ENCODE measurements around the gene TBC1D22A. TPM values are rescaled to one million over a fixed set of nuclear protein-coding genes. Genes with fewer than 3 reads are reported as not detected.
A peak's percentile ranks its signal among the peaks of the same experiment; 100 is the strongest.

Gene TBC1D22A
- total RNA-seq, 1 donor from 2014 or later, result 14.3 TPM

DNA sequence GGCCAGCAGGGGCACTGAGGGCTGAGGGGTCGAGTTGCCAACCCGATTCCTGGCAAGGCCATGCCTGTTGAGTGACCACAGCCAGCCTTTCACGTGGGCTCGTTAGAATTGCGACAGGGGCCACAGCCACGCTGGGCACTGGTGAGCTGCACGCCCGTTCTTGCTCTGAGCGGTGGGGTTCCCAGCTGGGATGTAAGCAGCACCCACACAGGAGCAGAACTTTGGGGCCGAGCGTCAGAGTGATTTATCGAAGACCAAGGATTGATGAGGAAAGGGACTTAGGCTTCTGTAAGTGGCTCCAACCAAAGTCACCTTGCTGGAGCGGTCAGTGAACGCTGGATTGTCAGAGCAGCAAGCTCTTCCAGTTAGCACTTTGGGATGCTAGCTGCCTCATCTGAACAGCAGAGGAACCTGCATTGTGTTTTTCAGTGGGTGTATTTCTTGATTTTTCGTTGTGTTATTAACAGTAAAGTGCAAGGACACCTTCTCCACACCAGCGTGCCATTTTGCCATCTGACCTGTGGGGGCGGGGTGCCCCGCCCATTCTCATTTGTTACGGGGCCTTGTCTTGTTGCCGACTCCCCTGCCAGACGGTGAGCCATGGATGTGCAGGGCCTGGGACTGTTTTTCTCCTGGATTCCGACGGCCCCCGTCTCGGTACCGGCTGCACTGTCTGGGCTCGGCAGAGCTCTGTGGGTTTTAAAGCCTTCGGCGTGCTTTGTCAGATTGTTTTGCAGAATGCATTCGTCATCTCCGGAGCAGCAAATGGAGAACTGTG lies 202.5 kb downstream of the TBC1D22A start:
- Mint-ChIP-seq H3K4me3 (no peak overlapping the region), H3K36me3 (ENCODE audit: low read depth) (no peaks in the 10 kb centered on the region), H3K4me1 (peaks cover 2% of the 10 kb centered on the region), H3K27ac (ENCODE audit: unreplicated experiment) (peak overlapping the region; percentile 57), H3K27me3 (ENCODE audit: low read depth) (no peaks in the 10 kb centered on the region), H3K9me3 (no peaks in the 10 kb centered on the region)
- TF ChIP-seq, protein P1, sequence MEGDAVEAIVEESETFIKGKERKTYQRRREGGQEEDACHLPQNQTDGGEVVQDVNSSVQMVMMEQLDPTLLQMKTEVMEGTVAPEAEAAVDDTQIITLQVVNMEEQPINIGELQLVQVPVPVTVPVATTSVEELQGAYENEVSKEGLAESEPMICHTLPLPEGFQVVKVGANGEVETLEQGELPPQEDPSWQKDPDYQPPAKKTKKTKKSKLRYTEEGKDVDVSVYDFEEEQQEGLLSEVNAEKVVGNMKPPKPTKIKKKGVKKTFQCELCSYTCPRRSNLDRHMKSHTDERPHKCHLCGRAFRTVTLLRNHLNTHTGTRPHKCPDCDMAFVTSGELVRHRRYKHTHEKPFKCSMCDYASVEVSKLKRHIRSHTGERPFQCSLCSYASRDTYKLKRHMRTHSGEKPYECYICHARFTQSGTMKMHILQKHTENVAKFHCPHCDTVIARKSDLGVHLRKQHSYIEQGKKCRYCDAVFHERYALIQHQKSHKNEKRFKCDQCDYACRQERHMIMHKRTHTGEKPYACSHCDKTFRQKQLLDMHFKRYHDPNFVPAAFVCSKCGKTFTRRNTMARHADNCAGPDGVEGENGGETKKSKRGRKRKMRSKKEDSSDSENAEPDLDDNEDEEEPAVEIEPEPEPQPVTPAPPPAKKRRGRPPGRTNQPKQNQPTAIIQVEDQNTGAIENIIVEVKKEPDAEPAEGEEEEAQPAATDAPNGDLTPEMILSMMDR (conservative IDR thresholded peaks at IDR 0.05), result no peak
- no peak for DNase-seq (ENCODE audit: low read depth, low spot score)

DNA sequence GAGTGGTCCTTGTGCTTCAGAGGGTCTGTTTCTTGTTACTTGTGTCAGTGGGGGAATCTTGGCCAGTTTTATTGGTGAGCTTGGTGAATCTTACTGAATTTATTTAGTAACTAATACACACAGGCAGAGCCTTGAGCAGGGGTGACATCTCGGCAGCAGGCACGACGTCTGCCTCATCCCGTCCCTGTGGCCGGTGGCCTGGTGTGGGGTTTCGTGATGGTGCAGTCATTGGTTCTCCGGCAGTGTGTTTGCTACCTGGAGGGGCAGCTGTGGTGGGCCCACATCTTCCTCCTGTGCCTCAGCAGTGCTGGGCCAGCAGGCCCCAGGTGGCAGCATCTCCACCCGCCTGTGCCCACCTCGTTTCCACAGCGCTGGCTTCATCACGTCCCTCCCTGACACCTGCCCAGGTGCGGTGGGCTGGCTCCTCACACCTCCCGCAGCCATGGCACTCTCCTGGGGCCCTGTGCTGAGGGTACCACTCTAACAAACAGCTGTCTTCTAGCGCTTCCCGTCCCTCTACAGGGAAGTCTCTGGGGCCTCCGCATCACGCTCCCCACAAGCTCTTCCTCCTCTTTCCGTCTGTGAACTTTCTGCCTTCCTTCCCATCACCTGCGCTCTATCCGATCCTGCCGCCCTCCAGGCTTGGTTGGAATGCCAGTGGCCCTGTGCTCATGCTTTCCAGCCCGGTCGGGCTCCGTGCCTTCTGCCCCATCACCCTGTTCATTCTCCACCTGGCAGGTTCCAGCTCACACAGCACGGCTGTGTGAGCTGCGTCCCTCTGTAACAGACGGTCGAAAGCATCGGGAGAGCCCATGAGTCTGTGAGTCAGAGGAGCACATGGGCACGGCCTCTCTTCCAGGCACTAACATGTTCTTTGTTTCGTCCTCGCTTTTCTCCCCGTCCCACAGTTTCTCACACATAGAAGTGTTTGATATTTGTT lies 203.4 kb downstream of the TBC1D22A start:
- no peaks in the 10 kb centered on the region for H3K36me3 Mint-ChIP-seq (ENCODE audit: low read depth)
- TF ChIP-seq, protein P1 (conservative IDR thresholded peaks at IDR 0.05), result no peak
- H3K4me1 Mint-ChIP-seq, result peaks cover 11% of the 10 kb centered on the region
- no peak for DNase-seq (ENCODE audit: low read depth, low spot score)
- H3K9me3 Mint-ChIP-seq, result no peaks in the 10 kb centered on the region
- H3K4me3 Mint-ChIP-seq, result no peak overlapping the region
- H3K27me3 Mint-ChIP-seq (ENCODE audit: low read depth), result no peaks in the 10 kb centered on the region
- no peak overlapping the region for H3K27ac Mint-ChIP-seq (ENCODE audit: unreplicated experiment)

DNA sequence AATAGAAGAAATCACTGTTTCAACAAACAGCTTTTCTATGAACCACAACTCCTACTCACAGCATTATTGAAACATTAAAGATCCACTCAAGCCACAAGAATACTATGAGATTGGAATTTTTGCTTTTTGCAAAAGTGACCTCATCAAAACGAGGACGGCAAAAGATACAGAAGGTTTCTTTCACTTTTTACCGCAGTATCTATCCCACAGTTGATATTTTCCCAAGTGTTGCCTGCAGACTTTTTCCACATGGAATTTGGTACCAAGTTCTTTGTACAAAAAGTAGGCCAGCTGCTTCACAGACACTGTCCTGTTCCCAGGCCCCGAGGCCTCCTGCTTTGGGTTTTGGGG lies 204.0 kb downstream of the TBC1D22A start:
- H3K4me1 Mint-ChIP-seq, result peaks cover 18% of the 10 kb centered on the region
- H3K9me3 Mint-ChIP-seq, result no peaks in the 10 kb centered on the region
- H3K36me3 Mint-ChIP-seq (ENCODE audit: low read depth), result no peaks in the 10 kb centered on the region
- no peak overlapping the region for H3K4me3 Mint-ChIP-seq
- DNase-seq (ENCODE audit: low read depth, low spot score), result no peak
- H3K27me3 Mint-ChIP-seq (ENCODE audit: low read depth), result no peaks in the 10 kb centered on the region
- TF ChIP-seq, protein P1 (conservative IDR thresholded peaks at IDR 0.05), result no peak
- no peak overlapping the region for H3K27ac Mint-ChIP-seq (ENCODE audit: unreplicated experiment)

DNA sequence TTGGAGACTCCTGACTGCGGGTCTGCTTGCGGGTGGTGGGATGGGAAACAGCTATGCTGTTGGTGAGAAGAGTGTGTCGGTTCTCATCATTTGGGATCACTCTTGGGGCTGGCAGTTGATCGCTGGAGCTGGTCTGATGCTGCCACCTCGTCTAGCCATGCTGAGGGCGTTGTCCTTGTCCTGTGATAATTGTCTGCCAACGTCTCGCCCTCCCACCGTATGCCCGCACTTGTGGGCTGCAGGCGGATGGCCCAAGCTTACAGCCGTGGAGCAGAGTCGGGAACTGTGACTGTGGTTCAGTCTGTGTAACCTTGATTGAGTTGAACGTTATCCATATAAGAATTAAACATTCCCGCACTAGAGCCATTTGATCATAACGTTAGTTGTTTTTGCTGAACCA lies 204.4 kb downstream of the TBC1D22A start:
- H3K27ac Mint-ChIP-seq (ENCODE audit: unreplicated experiment), result no peak overlapping the region
- H3K4me1 Mint-ChIP-seq, result peaks cover 18% of the 10 kb centered on the region
- H3K36me3 Mint-ChIP-seq (ENCODE audit: low read depth), result no peaks in the 10 kb centered on the region
- H3K9me3 Mint-ChIP-seq, result no peaks in the 10 kb centered on the region
- no peak for DNase-seq (ENCODE audit: low read depth, low spot score)
- no peak overlapping the region for H3K4me3 Mint-ChIP-seq
- TF ChIP-seq, protein P1 (conservative IDR thresholded peaks at IDR 0.05), result no peak
- no peaks in the 10 kb centered on the region for H3K27me3 Mint-ChIP-seq (ENCODE audit: low read depth)

DNA sequence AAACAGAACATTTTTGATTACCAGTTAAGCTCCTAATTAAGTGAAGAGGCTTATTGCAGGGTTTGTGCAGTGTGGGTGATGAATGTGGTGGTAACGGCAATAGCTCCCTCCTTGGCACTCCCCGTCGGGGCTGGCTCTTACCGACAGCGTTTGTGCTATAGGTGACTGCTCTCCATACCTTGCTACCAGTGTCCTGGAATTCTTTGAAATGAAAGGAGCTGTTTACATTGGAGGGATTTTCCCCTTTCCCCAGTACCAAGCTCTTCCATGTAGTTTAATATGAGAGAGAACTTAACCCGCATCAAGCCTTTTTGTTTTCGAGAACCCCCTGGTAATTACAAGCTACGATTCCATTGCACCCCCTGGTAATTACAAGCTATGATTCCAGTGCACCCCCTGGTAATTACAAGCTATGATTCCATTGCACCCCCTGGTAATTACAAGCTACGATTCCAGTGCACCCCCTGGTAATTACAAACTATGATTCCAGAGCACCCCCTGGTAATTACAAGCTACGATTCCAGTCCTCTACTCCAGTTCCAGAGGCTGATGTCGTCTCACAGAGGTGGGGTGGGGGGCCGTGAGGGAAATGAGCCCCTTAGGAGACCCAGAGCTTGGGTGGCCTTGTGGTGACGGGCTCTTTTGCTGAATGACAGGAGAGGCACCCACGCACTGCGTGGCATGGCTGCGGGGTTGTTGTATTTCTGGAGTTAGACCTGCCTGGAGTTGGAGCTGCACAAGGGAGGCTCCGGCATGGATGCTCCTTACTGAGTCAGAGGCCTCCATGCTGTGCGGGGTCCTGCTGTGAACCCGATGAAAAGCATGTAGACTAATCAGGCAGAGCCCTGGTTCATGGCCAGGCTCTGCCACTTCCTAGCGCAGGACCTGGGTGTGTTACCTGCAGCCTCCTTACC lies 205.3 kb downstream of the TBC1D22A start:
- Mint-ChIP-seq H3K9me3 (no peaks in the 10 kb centered on the region), H3K4me1 (peaks cover 18% of the 10 kb centered on the region), H3K4me3 (no peak overlapping the region), H3K27ac (ENCODE audit: unreplicated experiment) (peak overlapping the region; percentile 22), H3K36me3 (ENCODE audit: low read depth) (no peaks in the 10 kb centered on the region), H3K27me3 (ENCODE audit: low read depth) (no peaks in the 10 kb centered on the region)
- TF ChIP-seq, protein P1 (conservative IDR thresholded peaks at IDR 0.05), result no peak
- DNase-seq (ENCODE audit: low read depth, low spot score), result no peak

All from neural crest cell (in vitro differentiated cells).